ENCODE data around the gene MRTFA. TPM values are rescaled to one million over a fixed set of nuclear protein-coding genes. Genes with fewer than 3 reads are reported as not detected.

The MRTFA gene
- total and polyA plus RNA-seq, 3 donors from 2014 or later = 59.5 to 162 (median 158) TPM

- DNase-seq = no peak
- H3K27me3 ChIP-seq = no peaks in the 10 kb centered on the region
- no peak overlapping the region for H3K4me3 ChIP-seq
- no peaks in the 10 kb centered on the region for H3K9me3 ChIP-seq
- intact Hi-C loops (cut with DNase I; ENCODE audit: low total_unique reads) = no loop called here
- no peak for TF ChIP-seq POLR2A (IDR thresholded peaks at IDR 0.05)
- TF ChIP-seq, protein P1, sequence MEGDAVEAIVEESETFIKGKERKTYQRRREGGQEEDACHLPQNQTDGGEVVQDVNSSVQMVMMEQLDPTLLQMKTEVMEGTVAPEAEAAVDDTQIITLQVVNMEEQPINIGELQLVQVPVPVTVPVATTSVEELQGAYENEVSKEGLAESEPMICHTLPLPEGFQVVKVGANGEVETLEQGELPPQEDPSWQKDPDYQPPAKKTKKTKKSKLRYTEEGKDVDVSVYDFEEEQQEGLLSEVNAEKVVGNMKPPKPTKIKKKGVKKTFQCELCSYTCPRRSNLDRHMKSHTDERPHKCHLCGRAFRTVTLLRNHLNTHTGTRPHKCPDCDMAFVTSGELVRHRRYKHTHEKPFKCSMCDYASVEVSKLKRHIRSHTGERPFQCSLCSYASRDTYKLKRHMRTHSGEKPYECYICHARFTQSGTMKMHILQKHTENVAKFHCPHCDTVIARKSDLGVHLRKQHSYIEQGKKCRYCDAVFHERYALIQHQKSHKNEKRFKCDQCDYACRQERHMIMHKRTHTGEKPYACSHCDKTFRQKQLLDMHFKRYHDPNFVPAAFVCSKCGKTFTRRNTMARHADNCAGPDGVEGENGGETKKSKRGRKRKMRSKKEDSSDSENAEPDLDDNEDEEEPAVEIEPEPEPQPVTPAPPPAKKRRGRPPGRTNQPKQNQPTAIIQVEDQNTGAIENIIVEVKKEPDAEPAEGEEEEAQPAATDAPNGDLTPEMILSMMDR (IDR thresholded peaks at IDR 0.05) = no peak
- WGBS, 2 donors = 62 to 65% methylated on average over 1 of the region's 1 CpG
- peaks cover 37% of the 10 kb centered on the region for H3K4me1 ChIP-seq
- H3K36me3 ChIP-seq (ENCODE audit: low read depth, missing control alignments) = no peaks in the 10 kb centered on the region
- peak overlapping the region in 1 of 2 donors; percentile 62 for H3K27ac ChIP-seq
Measured at GRCh38 chr22:40607506-40607905, 29.0 kb downstream of the MRTFA start.

DNA sequence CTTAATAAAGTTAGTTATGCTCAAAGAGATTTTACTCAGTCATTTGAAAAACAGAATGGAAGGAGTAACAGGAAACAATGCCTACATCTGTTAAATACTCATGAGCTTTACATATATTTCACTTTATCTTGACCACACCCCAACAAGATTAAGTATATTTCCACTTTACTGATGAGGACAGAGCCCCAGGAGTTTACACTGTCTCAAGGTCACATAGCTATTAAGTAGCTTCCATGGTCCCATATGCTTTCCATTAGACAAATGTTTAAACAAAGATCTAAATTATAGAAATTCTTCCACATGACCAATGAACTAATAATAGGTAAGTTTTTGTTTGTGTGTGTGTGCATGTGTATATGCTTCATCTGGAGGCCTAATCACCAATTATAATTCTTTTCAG lies 30.2 kb downstream of the MRTFA start:
- Histone ChIP-seq H3K27me3 (no peaks in the 10 kb centered on the region), H3K36me3 (ENCODE audit: low read depth, missing control alignments) (no peaks in the 10 kb centered on the region), H3K9me3 (no peaks in the 10 kb centered on the region), H3K4me1 (peaks cover 42% of the 10 kb centered on the region), H3K4me3 (no peak overlapping the region), H3K27ac (peak overlapping the region; percentile 10 to 62)
- TF ChIP-seq POLR2A (IDR thresholded peaks at IDR 0.05) = no peak
- TF ChIP-seq, protein P1 (IDR thresholded peaks at IDR 0.05) = no peak
- DNase-seq = no peak
- intact Hi-C loops (cut with DNase I; ENCODE audit: low total_unique reads) = no loop called here

- intact Hi-C loops (cut with DNase I; ENCODE audit: low total_unique reads) = no loop called here
- Histone ChIP-seq H3K9me3 (no peaks in the 10 kb centered on the region), H3K27ac (peak overlapping the region in 1 of 2 donors; percentile 62), H3K27me3 (no peaks in the 10 kb centered on the region), H3K4me1 (peaks cover 42% of the 10 kb centered on the region), H3K36me3 (ENCODE audit: low read depth, missing control alignments) (no peaks in the 10 kb centered on the region), H3K4me3 (no peak overlapping the region)
- no peak for DNase-seq
- 40 to 44% methylated on average over 1 of the region's 1 CpG for WGBS, 2 donors
- TF ChIP-seq POLR2A (IDR thresholded peaks at IDR 0.05) = no peak
- TF ChIP-seq, protein P1 (IDR thresholded peaks at IDR 0.05) = no peak
Measured at GRCh38 chr22:40605761-40606160, 30.8 kb downstream of the MRTFA start.

DNA sequence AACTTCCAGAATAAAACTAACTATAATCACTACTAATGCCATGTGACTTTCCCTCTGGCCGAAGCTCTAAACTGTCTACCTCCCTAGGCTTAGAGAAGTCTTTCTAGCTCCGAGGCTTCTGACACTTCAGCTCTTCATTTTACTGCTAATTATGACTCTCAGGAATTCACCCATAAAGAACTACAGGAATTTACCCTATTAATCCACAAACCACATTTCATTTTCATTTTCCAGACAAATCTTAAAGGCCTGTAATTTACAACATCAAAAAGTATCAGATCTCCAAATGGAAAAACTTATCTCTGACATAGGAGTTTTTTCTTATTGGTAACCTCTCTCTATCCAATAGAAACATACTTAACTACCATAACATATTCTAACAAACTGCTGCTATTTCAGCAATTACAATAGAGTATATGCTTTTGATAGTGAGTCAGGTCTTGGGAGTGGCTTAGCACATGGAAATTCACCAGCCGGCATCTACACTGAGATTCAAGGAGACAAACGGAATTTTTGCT lies 33.4 kb downstream of the MRTFA start:
- H3K9me3 ChIP-seq = no peaks in the 10 kb centered on the region
- no peaks in the 10 kb centered on the region for H3K36me3 ChIP-seq (ENCODE audit: low read depth, missing control alignments)
- intact Hi-C loops (cut with DNase I; ENCODE audit: low total_unique reads) = no loop called here
- 51 to 58% methylated on average over 4 of the region's 4 CpGs for WGBS, 2 donors
- DNase-seq = no peak
- no peaks in the 10 kb centered on the region for H3K27me3 ChIP-seq
- no peak overlapping the region for H3K4me3 ChIP-seq
- TF ChIP-seq, protein P1 (IDR thresholded peaks at IDR 0.05) = no peak
- no peak for TF ChIP-seq POLR2A (IDR thresholded peaks at IDR 0.05)
- peak overlapping the region in 1 of 2 donors; percentile 57 for H3K27ac ChIP-seq
- H3K4me1 ChIP-seq = peaks cover 33% of the 10 kb centered on the region

GRCh38 chr22:40602231-40602630 lies 34.3 kb downstream of the MRTFA start:
- Histone ChIP-seq H3K27ac (peak overlapping the region; percentile 14 to 18), H3K4me3 (no peak overlapping the region), H3K9me3 (no peaks in the 10 kb centered on the region), H3K27me3 (no peaks in the 10 kb centered on the region), H3K4me1 (peaks cover 41% of the 10 kb centered on the region), H3K36me3 (ENCODE audit: low read depth, missing control alignments) (no peaks in the 10 kb centered on the region)
- intact Hi-C loops (cut with DNase I; ENCODE audit: low total_unique reads) = no loop called here
- WGBS, 2 donors = 26 to 31% methylated on average over 1 of the region's 1 CpG
- TF ChIP-seq, protein P1 (IDR thresholded peaks at IDR 0.05) = no peak
- TF ChIP-seq POLR2A (IDR thresholded peaks at IDR 0.05) = no peak
- DNase-seq = no peak
